Kidney (tissue), 14 donors: ENCODE data around the gene PHACTR1. TPM values are rescaled to one million over a fixed set of nuclear protein-coding genes. Genes with fewer than 3 reads are reported as not detected.

ENCODE experiments used
- DNase-seq, 5 donors: peaks; one replicate each; pipeline ENCODE4 v3.0.0-alpha.2; 2013 to 2020
- FAIRE-seq: peaks from 2 replicates; lab custom pipeline; 2012; peaks lifted over from hg19 to GRCh38; lab: Jason Lieb, UNC
- H3K27ac ChIP-seq, 2 donors: one replicate each; pipeline ENCODE4 v1.7.0; 2013; ENCODE audit warnings: low read depth in 2 of 2, low read length in 2 of 2, inconsistent platforms in 1 of 2
- H3K27me3 ChIP-seq: one replicate; pipeline ENCODE4 v1.7.1; 2013; ENCODE audit warnings: low read length, inconsistent platforms; ENCODE audit not compliant: control insufficient read depth, insufficient read depth
- H3K36me3 ChIP-seq, 3 donors: one replicate each; pipeline versions ENCODE4 v1.7.0 to v1.7.1; 2013; ENCODE audit warnings: low read length in 3 of 3, control low read depth in 1 of 3, inconsistent platforms in 1 of 3; ENCODE audit not compliant: insufficient read depth in 3 of 3, control insufficient read depth in 2 of 3
- H3K4me1 ChIP-seq, 3 donors: one replicate each; pipeline versions ENCODE4 v1.7.0 to v1.7.1; 2013; ENCODE audit warnings: low read length in 3 of 3, inconsistent platforms in 1 of 3, low read depth in 1 of 3; ENCODE audit not compliant: control insufficient read depth in 2 of 3, insufficient read depth in 2 of 3
- H3K4me3 ChIP-seq, 3 donors: one replicate each; pipeline versions ENCODE4 v1.7.0 to v1.8.1; 2013; ENCODE audit warnings: low read length in 3 of 3, control low read depth in 1 of 3, inconsistent platforms in 1 of 3
- H3K9ac ChIP-seq, 3 donors: one replicate each; pipeline versions ENCODE4 v1.7.0 to v1.7.1; 2013; ENCODE audit warnings: low read length in 3 of 3, control low read depth in 1 of 3, inconsistent platforms in 1 of 3
- H3K9me3 ChIP-seq, 3 donors: one replicate each; pipeline versions ENCODE4 v1.7.0 to v1.7.1; 2013; ENCODE audit warnings: low read length in 3 of 3, control low read depth in 1 of 3, inconsistent platforms in 1 of 3; ENCODE audit not compliant: control insufficient read depth in 2 of 3, insufficient read depth in 1 of 3
- CTCF ChIP-seq: IDR thresholded peaks from 3 replicates; pipeline ENCODE4 v1.5.1; 2012; ENCODE audit warnings: mild to moderate bottlenecking, moderate library complexity, borderline replicate concordance; ENCODE audit not compliant: insufficient read depth; ENCODE audit errors: extremely low read depth
- intact Hi-C: fragments of 100-400 bp; cut with DNase I; formaldehyde crosslinking; loops from one replicate; pipeline ENCODE4 v1.11.1; 2022
- polyA plus RNA-seq: library from polyadenylated mRNA; stranded (reverse); fragments of 350-450 nt; fragmentation: Illumina TruSeq; extraction: RNeasy Lipid Tissue Mini Kit (QIAGEN cat#74804); gene quantifications from one replicate; pipeline ENCODE4 v1.2.3, GENCODE V29; 2014; ENCODE audit warnings: low read depth, low replicate concordance; ENCODE audit not compliant: insufficient read depth
- total RNA-seq: library from RNA; stranded (reverse); fragmentation: NEBNext Ultra II Directional; extraction: Animal tissue kit (Norgen Biotek cat#: 25700); gene quantifications from one replicate; pipeline ENCODE4 v1.2.1, GENCODE V29; 2021
- donor health status: control.
- donor health status: control.
- donor health status: control.
- donor health status: control.
- donor health status: control.
- donor health status: DM: yes; HTN: yes; CAD: no.
- donor health status: Normal renal cell carcinoma (clear cell type).

Gene PHACTR1
- total and polyA plus RNA-seq, 2 donors from 2014 or later: 3.3 to 33.6 TPM

DNA sequence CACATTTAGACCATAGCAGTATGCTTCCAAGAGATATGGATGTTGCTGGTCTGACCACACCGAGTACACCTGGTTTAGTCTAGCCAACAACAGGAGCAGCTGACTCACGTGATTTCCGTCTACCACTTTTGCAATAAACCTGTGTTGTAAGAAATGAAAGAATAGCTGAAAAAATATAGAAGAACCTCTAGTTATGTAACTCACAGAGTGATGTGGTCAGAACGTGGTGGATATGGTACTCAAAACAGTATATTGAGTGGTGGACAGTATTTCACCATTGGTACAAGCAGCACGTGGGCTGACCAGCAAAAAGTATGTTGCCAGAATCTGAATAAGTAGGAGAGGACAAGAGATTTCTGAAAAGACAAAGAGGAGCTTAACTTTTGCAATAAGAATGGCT lies 384.8 kb downstream of the PHACTR1 start:
- Histone ChIP-seq H3K27ac (no peak overlapping the region), H3K9me3 (no peaks in the 10 kb centered on the region), H3K36me3 (no peaks in the 10 kb centered on the region), H3K9ac (no peak overlapping the region), H3K4me1 (no peaks in the 10 kb centered on the region), H3K4me3 (no peak overlapping the region), H3K27me3 (no peaks in the 10 kb centered on the region)
- TF ChIP-seq CTCF: no peak
- intact Hi-C loops: no loop called here
- FAIRE-seq: no peak
- no peak for DNase-seq

DNA sequence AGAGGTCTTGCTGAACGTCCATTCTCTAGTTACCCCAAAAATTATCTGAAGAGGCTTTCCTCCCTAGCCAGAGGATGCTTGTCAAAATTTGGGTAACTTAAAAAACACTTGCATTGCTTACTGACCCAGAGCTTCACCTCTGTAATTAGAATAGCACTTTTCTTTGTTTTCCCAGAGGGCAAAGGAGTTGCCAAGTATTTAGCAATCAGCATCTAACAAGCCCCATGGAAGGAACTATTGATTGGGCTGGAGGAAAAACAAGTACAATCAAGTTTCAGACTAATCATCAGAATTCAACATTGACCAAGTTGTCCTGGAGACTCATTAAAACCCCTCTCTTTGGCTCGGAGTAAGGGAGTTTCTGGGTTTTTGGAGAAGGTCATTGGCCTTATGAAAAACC lies 385.4 kb downstream of the PHACTR1 start:
- Histone ChIP-seq H3K9me3 (no peaks in the 10 kb centered on the region), H3K36me3 (no peaks in the 10 kb centered on the region), H3K27ac (no peak overlapping the region), H3K9ac (no peak overlapping the region), H3K27me3 (no peaks in the 10 kb centered on the region), H3K4me3 (no peak overlapping the region), H3K4me1 (no peaks in the 10 kb centered on the region)
- no peak for TF ChIP-seq CTCF
- DNase-seq (no peak), FAIRE-seq (no peak)
- intact Hi-C loops: no loop called here

DNA sequence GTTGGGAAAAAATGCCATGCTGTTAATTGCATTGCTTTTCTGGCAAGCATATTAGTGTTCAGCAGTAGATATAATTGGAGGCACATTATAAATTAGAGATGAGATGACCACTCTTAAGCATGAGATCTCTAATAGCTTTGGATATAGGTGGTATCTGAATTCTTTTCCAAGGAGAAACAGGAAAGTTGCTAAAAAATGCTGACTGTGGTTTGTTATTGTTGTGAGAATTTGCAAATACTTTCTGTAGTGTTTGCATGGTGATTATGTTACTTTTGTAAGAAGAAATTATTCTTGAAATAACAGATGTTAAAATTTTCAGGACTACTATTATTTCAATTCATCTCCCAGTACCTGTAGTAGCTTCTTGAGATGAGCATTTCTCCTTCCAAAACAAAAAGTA lies 386.6 kb downstream of the PHACTR1 start:
- no peak for FAIRE-seq
- Histone ChIP-seq H3K9ac (no peak overlapping the region), H3K4me1 (no peaks in the 10 kb centered on the region), H3K9me3 (no peaks in the 10 kb centered on the region), H3K27ac (no peak overlapping the region), H3K27me3 (no peaks in the 10 kb centered on the region), H3K4me3 (no peak overlapping the region), H3K36me3 (no peaks in the 10 kb centered on the region)
- intact Hi-C loops: no loop called here
- TF ChIP-seq CTCF: no peak
- no peak for DNase-seq

GRCh38 chr6:13105139-13105538 lies 388.6 kb downstream of the PHACTR1 start:
- Histone ChIP-seq H3K36me3 (no peaks in the 10 kb centered on the region), H3K4me3 (no peak overlapping the region), H3K4me1 (no peaks in the 10 kb centered on the region), H3K9me3 (no peaks in the 10 kb centered on the region), H3K27ac (no peak overlapping the region), H3K27me3 (no peaks in the 10 kb centered on the region), H3K9ac (no peak overlapping the region)
- TF ChIP-seq CTCF: no peak
- intact Hi-C loops: no loop called here
- FAIRE-seq (no peak), DNase-seq (no peak)
